Astrocyte (in vitro differentiated cells and primary cell): Measurements from ENCODE around the gene C20orf204. TPM values are rescaled to one million over a fixed set of nuclear protein-coding genes. Genes with fewer than 3 reads are reported as not detected.

ENCODE experiments used
- DNase-seq: peaks from one replicate; pipeline ENCODE4 v3.0.0-alpha.2; 2010; ENCODE audit warnings: low read depth
- FAIRE-seq: peaks from 2 replicates; lab custom pipeline; 2011; peaks lifted over from hg19 to GRCh38; lab: Jason Lieb, UNC
- H2AFZ ChIP-seq: 2 replicates; pipeline ENCODE4 v1.6.0; 2012; ENCODE audit warnings: low read depth, low read length, inconsistent platforms
- H3K27ac ChIP-seq: 2 replicates; pipeline ENCODE4 v1.5.1; 2011; ENCODE audit warnings: low read depth, low read length, inconsistent platforms
- H3K27me3 ChIP-seq: 2 replicates; pipeline ENCODE4 v1.6.0; 2011; ENCODE audit warnings: low read length, inconsistent platforms; ENCODE audit not compliant: insufficient read depth
- H3K36me3 ChIP-seq: 2 replicates; pipeline ENCODE4 v1.5.1; 2011; ENCODE audit warnings: low read length, inconsistent platforms; ENCODE audit not compliant: insufficient read depth
- H3K4me1 ChIP-seq: 2 replicates; pipeline ENCODE4 v1.5.1; 2011; ENCODE audit warnings: low read length, inconsistent platforms; ENCODE audit not compliant: insufficient read depth
- H3K4me2 ChIP-seq: 2 replicates; pipeline ENCODE4 v1.6.0; 2012; ENCODE audit warnings: low read length, inconsistent platforms
- H3K4me3 ChIP-seq: 2 replicates; pipeline ENCODE4 v1.5.1; 2011; ENCODE audit warnings: low read depth, mild to moderate bottlenecking, low read length, inconsistent platforms; ENCODE audit not compliant: insufficient read depth
- H3K79me2 ChIP-seq: 2 replicates; pipeline ENCODE4 v1.6.0; 2012; ENCODE audit warnings: mild to moderate bottlenecking, low read length, inconsistent platforms; ENCODE audit not compliant: insufficient read depth
- H3K9ac ChIP-seq: 2 replicates; pipeline ENCODE4 v1.6.0; 2012; ENCODE audit warnings: mild to moderate bottlenecking, low read length, inconsistent platforms
- H3K9me3 ChIP-seq: 2 replicates; pipeline ENCODE4 v1.5.1; 2012; ENCODE audit warnings: low read depth, mild to moderate bottlenecking, low read length, inconsistent platforms; ENCODE audit not compliant: insufficient read depth
- H4K20me1 ChIP-seq: 2 replicates; pipeline ENCODE4 v1.6.0; 2012; ENCODE audit warnings: low read length, inconsistent platforms; ENCODE audit not compliant: insufficient read depth
- H3K27ac Mint-ChIP-seq: one replicate; pipeline ENCODE4 v1.8.0; 2021; ENCODE audit warnings: mild to moderate bottlenecking, mixed read lengths; ENCODE audit not compliant: unreplicated experiment
- H3K27me3 Mint-ChIP-seq: one replicate; pipeline ENCODE4 v1.8.0; 2021; ENCODE audit warnings: low read depth, mixed read lengths; ENCODE audit not compliant: unreplicated experiment
- H3K36me3 Mint-ChIP-seq: one replicate; pipeline ENCODE4 v1.8.0; 2021; ENCODE audit warnings: low read depth, mixed read lengths; ENCODE audit not compliant: unreplicated experiment
- H3K4me1 Mint-ChIP-seq: one replicate; pipeline ENCODE4 v1.8.0; 2021; ENCODE audit warnings: low read depth, mixed read lengths; ENCODE audit not compliant: unreplicated experiment
- H3K4me3 Mint-ChIP-seq: one replicate; pipeline ENCODE4 v1.8.0; 2021; ENCODE audit warnings: mild to moderate bottlenecking, moderate library complexity, mixed read lengths; ENCODE audit not compliant: unreplicated experiment
- H3K9me3 Mint-ChIP-seq: one replicate; pipeline ENCODE4 v1.8.0; 2021; ENCODE audit warnings: mild to moderate bottlenecking, mixed read lengths; ENCODE audit not compliant: unreplicated experiment
- CTCF ChIP-seq: IDR thresholded peaks from 2 replicates; pipeline ENCODE4 v1.5.1; 2011; ENCODE audit warnings: low read depth, mild to moderate bottlenecking, inconsistent platforms, low read length, moderate library complexity; ENCODE audit not compliant: insufficient read depth
- EZH2 ChIP-seq: IDR thresholded peaks from 2 replicates; pipeline ENCODE4 v1.6.1; 2012; ENCODE audit warnings: mild to moderate bottlenecking, low read length, inconsistent platforms; ENCODE audit not compliant: insufficient read depth
- total RNA-seq: library from RNA; stranded (reverse); gene quantifications from 2 replicates; pipeline ENCODE4 v1.2.1, GENCODE V29; 2021

Gene C20orf204
- total RNA-seq, 1 donor from 2014 or later: 0.75 TPM

GRCh38 chr20:64030371-64031134 lies 5.4 kb upstream of the C20orf204 start:
- H3K4me2 ChIP-seq: no peak overlapping the region
- H3K9me3 ChIP-seq: no peaks in the 10 kb centered on the region
- H3K27ac ChIP-seq: no peak overlapping the region
- H2AFZ ChIP-seq: no peak overlapping the region
- peaks cover 32% of the 10 kb centered on the region for H4K20me1 ChIP-seq
- H3K79me2 ChIP-seq: no peaks in the 10 kb centered on the region
- no peak overlapping the region for H3K9ac ChIP-seq
- no peak for DNase-seq
- H3K4me3 Mint-ChIP-seq: no peak overlapping the region
- H3K27me3 Mint-ChIP-seq: no peaks in the 10 kb centered on the region
- H3K9me3 Mint-ChIP-seq: peaks cover 2% of the 10 kb centered on the region
- no peaks in the 10 kb centered on the region for H3K4me1 ChIP-seq
- TF ChIP-seq CTCF (no peak), EZH2 (no peak)
- H3K27ac Mint-ChIP-seq: no peak overlapping the region
- H3K36me3 Mint-ChIP-seq: peaks cover 33% of the 10 kb centered on the region
- H3K4me1 Mint-ChIP-seq: peaks cover 6% of the 10 kb centered on the region
- no peak for FAIRE-seq
- H3K27me3 ChIP-seq: no peaks in the 10 kb centered on the region
- H3K36me3 ChIP-seq: peaks cover 5% of the 10 kb centered on the region
- no peak overlapping the region for H3K4me3 ChIP-seq

DNA sequence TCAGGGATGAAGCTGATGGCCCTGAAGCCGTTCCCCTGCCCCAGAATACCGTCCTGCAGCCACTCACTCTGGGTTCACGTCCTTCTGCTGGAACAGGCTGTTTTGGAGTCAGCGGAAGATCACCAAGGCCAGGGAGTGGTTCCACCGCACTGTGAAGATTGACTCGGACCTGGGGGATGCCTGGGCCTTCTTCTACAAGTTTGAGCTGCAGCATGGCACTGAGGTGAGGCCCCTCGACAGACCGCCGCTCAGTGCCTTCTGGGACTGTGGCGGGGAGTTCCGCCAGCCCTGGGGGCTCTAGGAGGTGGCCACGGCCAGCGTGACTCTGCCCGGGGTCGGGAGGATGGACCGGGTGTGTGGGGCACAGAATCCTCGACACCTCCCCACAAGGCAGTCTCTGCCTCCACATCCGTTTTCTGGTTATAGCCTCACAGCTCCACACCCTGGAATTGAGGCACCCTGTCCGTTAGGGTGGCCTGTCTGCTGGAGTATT lies 4.1 kb upstream of the C20orf204 start:
- H3K4me1 Mint-ChIP-seq: peaks cover 6% of the 10 kb centered on the region
- no peaks in the 10 kb centered on the region for H3K9me3 ChIP-seq
- H3K27ac ChIP-seq: no peak overlapping the region
- H3K27me3 Mint-ChIP-seq: no peaks in the 10 kb centered on the region
- H3K27ac Mint-ChIP-seq: no peak overlapping the region
- no peak overlapping the region for H3K4me3 ChIP-seq
- TF ChIP-seq EZH2: no peak
- TF ChIP-seq CTCF: no peak
- peaks cover 26% of the 10 kb centered on the region for H3K36me3 Mint-ChIP-seq
- no peak overlapping the region for H3K4me3 Mint-ChIP-seq
- H3K9ac ChIP-seq: no peak overlapping the region
- no peak for DNase-seq
- H3K27me3 ChIP-seq: no peaks in the 10 kb centered on the region
- H3K79me2 ChIP-seq: no peaks in the 10 kb centered on the region
- peaks cover 2% of the 10 kb centered on the region for H3K9me3 Mint-ChIP-seq
- no peak overlapping the region for H2AFZ ChIP-seq
- H3K4me2 ChIP-seq: no peak overlapping the region
- peaks cover 3% of the 10 kb centered on the region for H3K4me1 ChIP-seq
- FAIRE-seq: no peak
- H3K36me3 ChIP-seq: peaks cover 2% of the 10 kb centered on the region
- H4K20me1 ChIP-seq: peaks cover 42% of the 10 kb centered on the region
